Endothelial cell of umbilical vein (primary cell): ENCODE measurements around the gene ABCA9. TPM values are rescaled to one million over a fixed set of nuclear protein-coding genes. Genes with fewer than 3 reads are reported as not detected.

Experiments
- BruUV-seq: library from RNA; stranded (reverse); fragments of 400-500 nt; replicated peaks from 2 replicates; lab custom pipeline; 2021; lab: Mats Ljungman, UMichigan
- CTCF ChIA-PET: fragments of 300-600, 350-600 bp; sonication (Branson Sonifier 250); formaldehyde crosslinking; loops from one replicate; lab custom pipeline; 2021; ENCODE audit warnings: antibody characterized with exemption, inconsistent platforms; lab: Charles Lee
- POLR2A ChIA-PET: fragments of 300-600, 350-600 bp; sonication (Branson Sonifier 250); formaldehyde crosslinking; loops from one replicate; lab custom pipeline; 2021; ENCODE audit warnings: antibody characterized with exemption, inconsistent platforms; lab: Charles Lee
- DNase-seq: peaks from one replicate; pipeline ENCODE4 v3.0.0-alpha.2; 2011; ENCODE audit warnings: low read depth, low spot score
- FAIRE-seq: peaks from 2 replicates; lab custom pipeline; 2011; peaks lifted over from hg19 to GRCh38; lab: Jason Lieb, UNC
- H2AFZ ChIP-seq: 2 replicates; pipeline ENCODE4 v1.6.0; 2012; ENCODE audit warnings: low read depth, low read length, control low read depth, inconsistent platforms
- H3K27ac ChIP-seq: 2 replicates; pipeline ENCODE4 v1.5.1; 2011; ENCODE audit warnings: low read depth, mild to moderate bottlenecking, control low read depth, low read length, moderate library complexity; ENCODE audit not compliant: insufficient read depth
- H3K27me3 ChIP-seq, 2 experiments: 2 replicates each; pipeline versions ENCODE4 v1.6.0 to v1.6.1; 2011; ENCODE audit warnings: low read length in 2 of 2, mixed read lengths in 1 of 2; ENCODE audit not compliant: control insufficient read depth in 2 of 2, insufficient read depth in 2 of 2
- H3K36me3 ChIP-seq, 2 experiments: 2 replicates in 1 of 2; 3 replicates in 1 of 2; pipeline ENCODE4 v1.5.1; 2011; ENCODE audit warnings: low read length in 2 of 2, mild to moderate bottlenecking in 1 of 2, moderate library complexity in 1 of 2; ENCODE audit not compliant: control insufficient read depth in 2 of 2, insufficient read depth in 2 of 2; ENCODE audit errors: extremely low read depth in 1 of 2
- H3K4me1 ChIP-seq: 3 replicates; pipeline ENCODE4 v1.5.1; 2011; ENCODE audit warnings: mild to moderate bottlenecking, low read length; ENCODE audit not compliant: control insufficient read depth, insufficient read depth; ENCODE audit errors: extremely low read depth
- H3K4me2 ChIP-seq: 2 replicates; pipeline ENCODE4 v1.6.1; 2011; ENCODE audit warnings: low read length, control low read depth, mixed read lengths; ENCODE audit not compliant: insufficient read depth
- H3K4me3 ChIP-seq, 3 experiments: fragments of 200-600 bp in 1 of 3; sonication (generic), shearing (Covaris generic) in 1 of 3; replicated peaks in 1 of 3; 2 replicates each; pipeline ENCODE4 v1.5.1; 2011 to 2016; ENCODE audit warnings: control low read depth in 3 of 3, low read length in 3 of 3, mild to moderate bottlenecking in 2 of 3, inconsistent platforms in 1 of 3, low read depth in 1 of 3, moderate library complexity in 1 of 3; ENCODE audit not compliant: insufficient read depth in 1 of 3
- H3K79me2 ChIP-seq: 2 replicates; pipeline ENCODE4 v1.6.0; 2012; ENCODE audit warnings: low read length, inconsistent platforms; ENCODE audit not compliant: control insufficient read depth, insufficient read depth
- H3K9ac ChIP-seq: replicated peaks from 2 replicates; pipeline ENCODE3; 2011; ENCODE audit warnings: low read length, control low read depth; ENCODE audit not compliant: insufficient read depth; ENCODE audit errors: extremely low read depth
- H3K9me1 ChIP-seq: replicated peaks from 3 replicates; pipeline ENCODE4 v1.6.0; 2011; ENCODE audit warnings: mild to moderate bottlenecking, low read length; ENCODE audit not compliant: control insufficient read depth, insufficient read depth; ENCODE audit errors: extremely low read depth
- H3K9me3 ChIP-seq: replicated peaks from 2 replicates; pipeline ENCODE4 v1.5.1; 2012; ENCODE audit warnings: low read length, inconsistent platforms; ENCODE audit not compliant: control insufficient read depth, insufficient read depth
- H4K20me1 ChIP-seq: replicated peaks from 2 replicates; pipeline ENCODE3; 2011; ENCODE audit warnings: mild to moderate bottlenecking, low read length; ENCODE audit not compliant: control insufficient read depth, insufficient read depth; ENCODE audit errors: extremely low read depth
- EZH2 ChIP-seq: IDR thresholded peaks from 2 replicates; pipeline ENCODE4 v1.6.1; 2012; ENCODE audit warnings: borderline replicate concordance, low read depth, mild to moderate bottlenecking, moderate library complexity, low read length, inconsistent platforms; ENCODE audit not compliant: severe bottlenecking
- FOS ChIP-seq: IDR thresholded peaks from 2 replicates; pipeline ENCODE4 v1.6.1; 2011; ENCODE audit warnings: mild to moderate bottlenecking, low read length, moderate library complexity, borderline replicate concordance; ENCODE audit not compliant: insufficient read depth
- GATA2 ChIP-seq: IDR thresholded peaks from 2 replicates; pipeline ENCODE4 v1.7.0; 2011; ENCODE audit warnings: low read depth, mild to moderate bottlenecking, moderate library complexity, mixed read lengths, low read length; ENCODE audit not compliant: insufficient read length, insufficient read depth
- JUN ChIP-seq: IDR thresholded peaks from 2 replicates; pipeline ENCODE4 v1.6.1; 2011; ENCODE audit warnings: borderline replicate concordance, low read depth; ENCODE audit not compliant: insufficient read length, insufficient read depth
- MYC ChIP-seq: IDR thresholded peaks from one replicate; pipeline ENCODE4 v1.6.1; 2011; ENCODE audit warnings: mild to moderate bottlenecking, low read depth, low read length
- POLR2A ChIP-seq: IDR thresholded peaks from 2 replicates; pipeline ENCODE4 v1.6.1; 2012; ENCODE audit warnings: low read depth, mild to moderate bottlenecking, control low read depth, low read length
- POLR2AphosphoS5 ChIP-seq: IDR thresholded peaks from 2 replicates; pipeline ENCODE4 v1.6.1; 2012; ENCODE audit warnings: low read depth, mild to moderate bottlenecking, control low read depth, low read length, moderate library complexity; ENCODE audit not compliant: insufficient read depth
- dilution Hi-C: fragments of 300-500 bp; cut with MboI; formaldehyde crosslinking; loops from one replicate; pipeline ENCODE4 v1.15.0; 2019; ENCODE audit warnings: low sequenced_read_pairs; ENCODE audit not compliant: extremely low pct_ligation_motif_present
- intact Hi-C: fragments of 100-400 bp; cut with micrococcal nuclease; formaldehyde crosslinking; loops from one replicate; pipeline ENCODE4 v1.10.0; 2022
- polyA plus RNA-seq, 4 experiments: library from polyadenylated mRNA; depleted of rRNA in 3 of 4; stranded (reverse) in 3 of 4; unstranded in 1 of 4; fragments of >200 nt; gene quantifications; 2 replicates each; pipeline versions ENCODE4 v1.2.1 to v1.2.3, GENCODE V29; 2011 to 2012; ENCODE audit warnings: missing spikeins in 1 of 4
- total RNA-seq: library from RNA; stranded (reverse); gene quantifications from 2 replicates; pipeline ENCODE4 v1.2.3, GENCODE V29; 2021
- TF ChIP-seq, protein P1 (sequence below), 2 donors: IDR thresholded peaks; 1 replicate in 1 of 2; 2 replicates in 1 of 2; pipeline ENCODE4 v1.5.1; 2011; ENCODE audit warnings: low read length in 2 of 2, mild to moderate bottlenecking in 2 of 2, moderate library complexity in 2 of 2, control low read depth in 1 of 2, inconsistent platforms in 1 of 2, low read depth in 1 of 2; ENCODE audit not compliant: insufficient read depth in 1 of 2; ENCODE audit errors: extremely low read depth in 1 of 2
- TF ChIP-seq, protein P2 (sequence below): IDR thresholded peaks from 2 replicates; pipeline ENCODE4 v1.6.1; 2011; ENCODE audit not compliant: insufficient read depth, insufficient read length

ABCA9 gene
- total and polyA plus RNA-seq, 2 donors (not counting 3 experiments of a cell fraction or from before 2014, with no cell fraction given): 2.7 to 7.7 TPM

DNA sequence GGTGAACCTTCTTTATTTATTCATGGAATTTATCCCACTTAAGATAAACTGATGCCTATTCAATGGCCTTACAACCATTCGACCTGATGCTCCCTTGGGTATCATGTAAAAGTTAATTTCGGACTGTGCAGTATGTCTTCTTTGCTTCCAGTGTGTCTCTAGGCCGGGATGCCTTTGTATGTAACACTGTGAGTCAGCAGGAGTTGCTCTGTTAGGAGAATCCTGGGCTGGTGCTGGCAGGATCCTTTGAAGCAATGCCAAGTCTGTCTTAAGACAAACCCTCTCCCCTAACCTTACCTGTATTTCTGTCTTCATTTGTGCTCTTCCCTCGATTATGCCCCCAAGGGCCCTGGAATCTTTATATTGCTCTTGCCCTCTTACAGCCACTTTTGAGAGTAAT, 67.6 kb downstream of the ABCA9 start:
- no peak for FAIRE-seq
- dilution Hi-C loops (no loop called here), intact Hi-C loops (no loop called here)
- Histone ChIP-seq H3K4me2 (no peak overlapping the region), H4K20me1 (no peaks in the 10 kb centered on the region), H2AFZ (no peak overlapping the region), H3K36me3 (no peaks in the 10 kb centered on the region), H3K4me1 (no peaks in the 10 kb centered on the region), H3K9me1 (no peaks in the 10 kb centered on the region), H3K9ac (no peak overlapping the region), H3K9me3 (no peaks in the 10 kb centered on the region), H3K79me2 (no peaks in the 10 kb centered on the region), H3K27ac (no peak overlapping the region), H3K4me3 (no peak overlapping the region), H3K27me3 (no peaks in the 10 kb centered on the region)
- POLR2A ChIA-PET: no interaction called here
- CTCF ChIA-PET: no interaction called here
- no TSS peak for BruUV-seq
- TF ChIP-seq POLR2A (no peak), POLR2AphosphoS5 (no peak), FOS (no peak), GATA2 (no peak), JUN (no peak), MYC (no peak), EZH2 (no peak)
- TF ChIP-seq, protein P1, sequence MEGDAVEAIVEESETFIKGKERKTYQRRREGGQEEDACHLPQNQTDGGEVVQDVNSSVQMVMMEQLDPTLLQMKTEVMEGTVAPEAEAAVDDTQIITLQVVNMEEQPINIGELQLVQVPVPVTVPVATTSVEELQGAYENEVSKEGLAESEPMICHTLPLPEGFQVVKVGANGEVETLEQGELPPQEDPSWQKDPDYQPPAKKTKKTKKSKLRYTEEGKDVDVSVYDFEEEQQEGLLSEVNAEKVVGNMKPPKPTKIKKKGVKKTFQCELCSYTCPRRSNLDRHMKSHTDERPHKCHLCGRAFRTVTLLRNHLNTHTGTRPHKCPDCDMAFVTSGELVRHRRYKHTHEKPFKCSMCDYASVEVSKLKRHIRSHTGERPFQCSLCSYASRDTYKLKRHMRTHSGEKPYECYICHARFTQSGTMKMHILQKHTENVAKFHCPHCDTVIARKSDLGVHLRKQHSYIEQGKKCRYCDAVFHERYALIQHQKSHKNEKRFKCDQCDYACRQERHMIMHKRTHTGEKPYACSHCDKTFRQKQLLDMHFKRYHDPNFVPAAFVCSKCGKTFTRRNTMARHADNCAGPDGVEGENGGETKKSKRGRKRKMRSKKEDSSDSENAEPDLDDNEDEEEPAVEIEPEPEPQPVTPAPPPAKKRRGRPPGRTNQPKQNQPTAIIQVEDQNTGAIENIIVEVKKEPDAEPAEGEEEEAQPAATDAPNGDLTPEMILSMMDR (IDR thresholded peaks at IDR 0.05; ENCODE audit: extremely low read depth in 1 of 2, insufficient read depth in 1 of 2, low read depth in 1 of 2, low read length in 2 of 2): no peak
- TF ChIP-seq, protein P2, sequence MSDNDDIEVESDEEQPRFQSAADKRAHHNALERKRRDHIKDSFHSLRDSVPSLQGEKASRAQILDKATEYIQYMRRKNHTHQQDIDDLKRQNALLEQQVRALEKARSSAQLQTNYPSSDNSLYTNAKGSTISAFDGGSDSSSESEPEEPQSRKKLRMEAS: no peak
- no peak for DNase-seq
